Neural cell (in vitro differentiated cells): ENCODE results near the gene CAPN2. TPM values are rescaled to one million over a fixed set of nuclear protein-coding genes. Genes with fewer than 3 reads are reported as not detected.

Source experiments
- H2AFZ ChIP-seq: fragments of 200-600, 300-800 bp; sonication (generic), shearing (Covaris generic); 2 replicates; pipeline ENCODE4 v1.6.0; 2014; ENCODE audit warnings: low read depth, mild to moderate bottlenecking, antibody characterized with exemption, low read length, moderate library complexity
- H3F3A ChIP-seq: fragments of 200-600 bp; shearing (Covaris generic); 2 replicates; pipeline ENCODE4 v1.6.1; 2016; ENCODE audit warnings: mild to moderate bottlenecking, moderate library complexity, mixed read lengths, antibody characterized with exemption, low read length; ENCODE audit not compliant: insufficient read depth, poor library complexity, severe bottlenecking
- H3K27ac ChIP-seq: fragments of 200-600, 300-800 bp; sonication (generic), shearing (Covaris generic); 2 replicates; pipeline ENCODE4 v1.5.1; 2014; ENCODE audit warnings: mild to moderate bottlenecking, low read length, moderate library complexity
- H3K27me3 ChIP-seq: fragments of 300-800, 200-600 bp; sonication (generic), shearing (Covaris generic); 2 replicates; pipeline ENCODE4 v1.6.0; 2014; ENCODE audit warnings: mild to moderate bottlenecking, low read depth, low read length, moderate library complexity; ENCODE audit not compliant: insufficient read depth
- H3K36me3 ChIP-seq: fragments of 300-800, 200-600 bp; sonication (generic), shearing (Covaris generic); 2 replicates; pipeline ENCODE4 v1.5.1; 2014; ENCODE audit warnings: mild to moderate bottlenecking, antibody characterized with exemption, low read length, moderate library complexity; ENCODE audit not compliant: insufficient read depth
- H3K4me2 ChIP-seq: fragments of 300-800, 200-600 bp; sonication (generic), shearing (Covaris generic); 2 replicates; pipeline ENCODE4 v1.6.0; 2014; ENCODE audit warnings: mild to moderate bottlenecking, low read length
- H3K4me3 ChIP-seq: fragments of 300-800, 200-600 bp; sonication (generic), shearing (Covaris generic); 2 replicates; pipeline ENCODE4 v1.5.1; 2014; ENCODE audit warnings: mild to moderate bottlenecking, low read length, moderate library complexity
- H3K79me2 ChIP-seq: fragments of 200-600 bp; shearing (Covaris generic); replicated peaks from 2 replicates; pipeline ENCODE4 v1.6.0; 2014; ENCODE audit warnings: mild to moderate bottlenecking, low read length, moderate library complexity; ENCODE audit not compliant: insufficient read depth
- H3K9ac ChIP-seq: fragments of 300-800, 200-600 bp; sonication (generic), shearing (Covaris generic); 2 replicates; pipeline ENCODE4 v1.6.1; 2016; ENCODE audit warnings: mild to moderate bottlenecking, low read length, mixed read lengths
- H3K9me2 ChIP-seq: fragments of 200-600 bp; shearing (Covaris generic); 2 replicates; pipeline ENCODE4 v1.6.1; 2016; ENCODE audit warnings: mild to moderate bottlenecking, low read length, mixed read lengths; ENCODE audit not compliant: insufficient read depth
- H3K9me3 ChIP-seq: fragments of 200-600, 300-800 bp; sonication (generic), shearing (Covaris generic); 2 replicates; pipeline ENCODE4 v1.6.1; 2016; ENCODE audit warnings: mild to moderate bottlenecking, mixed run types, low read length, moderate library complexity, mixed read lengths
- H4K20me1 ChIP-seq: fragments of 200-600 bp; shearing (Covaris generic); 2 replicates; pipeline ENCODE4 v1.6.1; 2016; ENCODE audit warnings: mild to moderate bottlenecking, mixed run types; ENCODE audit not compliant: insufficient read depth
- EP300 ChIP-seq: fragments of 450-650 bp; conservative IDR thresholded peaks from 2 replicates; pipeline ENCODE4 v1.6.1; 2014; ENCODE audit warnings: antibody characterized with exemption, mild to moderate bottlenecking, moderate library complexity; ENCODE audit not compliant: poor library complexity, severe bottlenecking
- EZH2 ChIP-seq: fragments of 200-600, 300-800 bp; shearing (Covaris generic), sonication (generic); IDR thresholded peaks from 2 replicates; pipeline ENCODE4 v1.6.1; 2014; ENCODE audit warnings: antibody characterized with exemption, low read length, borderline replicate concordance, mild to moderate bottlenecking; ENCODE audit not compliant: insufficient read depth, poor library complexity, severe bottlenecking
- MXI1 ChIP-seq: fragments of 450-650 bp; conservative IDR thresholded peaks from 2 replicates; pipeline ENCODE4 v1.6.1; 2014; ENCODE audit warnings: antibody characterized with exemption, mild to moderate bottlenecking; ENCODE audit not compliant: poor library complexity, severe bottlenecking
- POLR2AphosphoS5 ChIP-seq: IDR thresholded peaks from 2 replicates; pipeline ENCODE4 v1.6.1; 2012
- RAD21 ChIP-seq: fragments of 450-650 bp; conservative IDR thresholded peaks from 2 replicates; pipeline ENCODE4 v1.6.1; 2014; ENCODE audit warnings: antibody characterized with exemption, mild to moderate bottlenecking, moderate library complexity
- REST ChIP-seq: IDR thresholded peaks from 2 replicates; pipeline ENCODE4 v1.6.1; 2012; ENCODE audit warnings: borderline replicate concordance
- SMC3 ChIP-seq: fragments of 450-650 bp; conservative IDR thresholded peaks from 2 replicates; pipeline ENCODE4 v1.6.1; 2014; ENCODE audit warnings: antibody characterized with exemption, mild to moderate bottlenecking, moderate library complexity; ENCODE audit not compliant: poor library complexity
- TAF1 ChIP-seq: IDR thresholded peaks from 2 replicates; pipeline ENCODE4 v1.6.1; 2012; ENCODE audit warnings: low read depth
- polyA plus RNA-seq: library from polyadenylated mRNA; depleted of rRNA; stranded (reverse); fragments of >200 nt; gene quantifications from 2 replicates; pipeline ENCODE4 v1.2.3, GENCODE V29; 2014
- TF ChIP-seq, protein P1 (sequence below): fragments of 450-650 bp; IDR thresholded peaks from 2 replicates; pipeline ENCODE4 v1.5.1; 2014; ENCODE audit warnings: antibody characterized with exemption, mild to moderate bottlenecking, moderate library complexity; ENCODE audit not compliant: poor library complexity, severe bottlenecking

CAPN2 gene
- polyA plus RNA-seq, 1 donor from 2014 or later, result 58.8 TPM

- Histone ChIP-seq H3K9ac (no peak overlapping the region), H3K9me2 (no peaks in the 10 kb centered on the region), H3K27ac (no peak overlapping the region), H3K27me3 (no peaks in the 10 kb centered on the region), H4K20me1 (no peaks in the 10 kb centered on the region), H3K4me2 (no peak overlapping the region), H3K4me3 (no peak overlapping the region), H3K36me3 (no peaks in the 10 kb centered on the region), H3K79me2 (no peaks in the 10 kb centered on the region), H3K9me3 (no peaks in the 10 kb centered on the region), H3F3A (no peaks in the 10 kb centered on the region), H2AFZ (no peak overlapping the region)
- no peak for TF ChIP-seq MXI1
- no peak for TF ChIP-seq EP300
- no peak for TF ChIP-seq SMC3
- TF ChIP-seq TAF1, result no peak
- TF ChIP-seq EZH2, result no peak
- no peak for TF ChIP-seq REST
- TF ChIP-seq, protein P1, sequence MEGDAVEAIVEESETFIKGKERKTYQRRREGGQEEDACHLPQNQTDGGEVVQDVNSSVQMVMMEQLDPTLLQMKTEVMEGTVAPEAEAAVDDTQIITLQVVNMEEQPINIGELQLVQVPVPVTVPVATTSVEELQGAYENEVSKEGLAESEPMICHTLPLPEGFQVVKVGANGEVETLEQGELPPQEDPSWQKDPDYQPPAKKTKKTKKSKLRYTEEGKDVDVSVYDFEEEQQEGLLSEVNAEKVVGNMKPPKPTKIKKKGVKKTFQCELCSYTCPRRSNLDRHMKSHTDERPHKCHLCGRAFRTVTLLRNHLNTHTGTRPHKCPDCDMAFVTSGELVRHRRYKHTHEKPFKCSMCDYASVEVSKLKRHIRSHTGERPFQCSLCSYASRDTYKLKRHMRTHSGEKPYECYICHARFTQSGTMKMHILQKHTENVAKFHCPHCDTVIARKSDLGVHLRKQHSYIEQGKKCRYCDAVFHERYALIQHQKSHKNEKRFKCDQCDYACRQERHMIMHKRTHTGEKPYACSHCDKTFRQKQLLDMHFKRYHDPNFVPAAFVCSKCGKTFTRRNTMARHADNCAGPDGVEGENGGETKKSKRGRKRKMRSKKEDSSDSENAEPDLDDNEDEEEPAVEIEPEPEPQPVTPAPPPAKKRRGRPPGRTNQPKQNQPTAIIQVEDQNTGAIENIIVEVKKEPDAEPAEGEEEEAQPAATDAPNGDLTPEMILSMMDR, result no peak
- TF ChIP-seq RAD21, result no peak
- TF ChIP-seq POLR2AphosphoS5, result no peak
Observed at GRCh38 chr1:223678841-223679240, 33.5 kb upstream of the CAPN2 start.

DNA sequence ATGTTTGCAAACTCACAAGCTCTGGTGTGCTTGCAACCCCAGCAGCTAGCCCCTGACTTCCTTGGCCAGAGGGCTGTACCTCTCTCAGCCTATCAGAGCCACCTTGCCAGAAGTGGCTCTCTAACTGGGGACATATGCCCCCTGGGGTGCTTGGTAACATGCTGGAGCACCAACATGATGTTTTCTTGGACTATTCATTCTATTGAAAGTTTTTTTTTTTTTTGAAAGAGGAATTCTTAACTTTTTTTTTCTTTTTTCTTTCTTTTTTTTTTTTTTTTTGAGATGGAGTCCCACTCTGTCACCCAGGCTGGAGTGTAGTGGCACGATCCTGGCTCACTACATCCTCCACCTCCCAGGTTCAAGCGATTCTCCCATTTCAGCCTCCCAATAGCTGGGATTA lies 32.2 kb upstream of the CAPN2 start:
- Histone ChIP-seq H2AFZ (no peak overlapping the region), H3K27ac (no peak overlapping the region), H3K4me2 (no peak overlapping the region), H3F3A (no peaks in the 10 kb centered on the region), H3K36me3 (no peaks in the 10 kb centered on the region), H3K9me3 (no peaks in the 10 kb centered on the region), H3K27me3 (no peaks in the 10 kb centered on the region), H4K20me1 (no peaks in the 10 kb centered on the region), H3K9ac (no peak overlapping the region), H3K4me3 (no peak overlapping the region), H3K79me2 (no peaks in the 10 kb centered on the region), H3K9me2 (no peaks in the 10 kb centered on the region)
- TF ChIP-seq SMC3 (no peak), POLR2AphosphoS5 (no peak), EZH2 (no peak), RAD21 (no peak), EP300 (no peak), MXI1 (no peak), REST (no peak), TAF1 (no peak)
- TF ChIP-seq, protein P1, result no peak
